OCI-LY3 (cell line): ENCODE results near the gene CIITA.
"Not testable (repeated sequence)": the region's sequence is repeated elsewhere in the genome, so short reads cannot be mapped to it uniquely, and the experiment has no call there.

ENCODE experiments used
- H2AFZ ChIP-seq: fragments of 200-600, 300-600 bp; shearing (Covaris generic); 2 replicates; pipeline ENCODE4 v1.6.0; 2014; ENCODE audit warnings: antibody characterized with exemption, low read depth, low read length
- H3K27ac ChIP-seq: fragments of 200-600, 300-600 bp; sonication (generic); 2 replicates; pipeline ENCODE4 v1.5.1; 2014; ENCODE audit warnings: mild to moderate bottlenecking, low read length, moderate library complexity, mixed read lengths
- H3K27me3 ChIP-seq: fragments of 200-600, 300-600 bp; sonication (generic); 2 replicates; pipeline ENCODE4 v1.6.1; 2014; ENCODE audit warnings: low read depth, low read length, mixed read lengths
- H3K36me3 ChIP-seq: fragments of 200-600, 300-600 bp; sonication (generic); replicated peaks from 2 replicates; pipeline ENCODE3; 2014; ENCODE audit warnings: low read depth, low read length, mixed read lengths
- H3K4me1 ChIP-seq: fragments of 300-600, 200-600 bp; sonication (generic); 2 replicates; pipeline ENCODE4 v1.6.1; 2014; ENCODE audit warnings: low read length, mixed read lengths
- H3K4me2 ChIP-seq: fragments of 200-600, 300-600 bp; sonication (generic); 2 replicates; pipeline ENCODE4 v1.6.1; 2014; ENCODE audit warnings: low read length, mixed read lengths
- H3K4me3 ChIP-seq: fragments of 300-600, 200-600 bp; sonication (generic); 2 replicates; pipeline ENCODE4 v1.5.1; 2014; ENCODE audit warnings: antibody characterized with exemption, mild to moderate bottlenecking, low read length, moderate library complexity
- H3K79me2 ChIP-seq: fragments of 300-600, 200-600 bp; shearing (Covaris generic); 2 replicates; pipeline ENCODE4 v1.6.1; 2014; ENCODE audit warnings: mild to moderate bottlenecking, low read length, mixed read lengths
- H3K9ac ChIP-seq: fragments of 300-600, 200-600 bp; shearing (Covaris generic); 2 replicates; pipeline ENCODE4 v1.6.0; 2014; ENCODE audit warnings: mild to moderate bottlenecking, low read length, moderate library complexity
- H3K9me3 ChIP-seq: fragments of 200-600, 300-600 bp; shearing (Covaris generic); 2 replicates; pipeline ENCODE4 v1.6.1; 2014; ENCODE audit warnings: low read length, mixed read lengths; ENCODE audit not compliant: insufficient read depth
- H4K20me1 ChIP-seq: fragments of 200-600, 300-600 bp; sonication (generic); 2 replicates; pipeline ENCODE4 v1.6.1; 2016; ENCODE audit warnings: low read length, mixed read lengths; ENCODE audit not compliant: insufficient read depth
- EZH2phosphoT487 ChIP-seq: fragments of 200-600 bp; shearing (Covaris generic); IDR thresholded peaks from 2 replicates; pipeline ENCODE4 v1.6.1; 2018; ENCODE audit warnings: antibody characterized with exemption, mixed run types, low read depth
- TF ChIP-seq, protein P1 (sequence below): fragments of 200-600, 300-600 bp; sonication (generic); IDR thresholded peaks from 2 replicates; pipeline ENCODE4 v1.5.1; 2014; ENCODE audit warnings: antibody characterized with exemption, low read length, low read depth

Gene CIITA

DNA sequence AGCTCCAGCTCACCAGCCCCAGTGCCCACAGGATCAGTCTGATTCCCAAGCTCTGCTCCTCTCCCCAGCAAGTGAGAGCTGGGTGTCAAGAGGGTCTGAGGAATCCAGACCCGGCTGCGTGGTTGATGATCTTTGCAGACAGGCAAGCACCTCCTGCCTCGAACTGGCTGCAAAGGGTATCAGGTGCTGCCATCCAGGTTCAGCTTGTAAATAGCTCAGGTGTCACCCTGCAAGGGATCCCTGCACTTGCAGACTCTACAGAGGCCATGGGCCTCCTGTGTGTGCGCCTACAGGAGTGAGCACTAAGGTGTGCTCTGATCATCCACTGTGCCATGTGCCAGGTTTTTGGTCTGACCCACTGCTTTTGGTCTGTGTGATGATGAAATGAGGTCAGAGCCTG, 49.1 kb downstream of the CIITA start:
- Histone ChIP-seq H3K4me3 (no peak overlapping the region), H3K27me3 (no peaks in the 10 kb centered on the region), H3K9ac (no peak overlapping the region), H3K4me1 (0 out of 2 replicates have a peak, but pooled peaks cover 3% of the 10 kb centered on the region), H3K9me3 (no peaks in the 10 kb centered on the region), H3K27ac (no peak overlapping the region), H4K20me1 (peaks cover 52% of the 10 kb centered on the region), H3K79me2 (no peaks in the 10 kb centered on the region), H2AFZ (no peak overlapping the region), H3K4me2 (no peak overlapping the region), H3K36me3 (peaks cover 46% of the 10 kb centered on the region)
- no peak for TF ChIP-seq EZH2phosphoT487
- TF ChIP-seq, protein P1, sequence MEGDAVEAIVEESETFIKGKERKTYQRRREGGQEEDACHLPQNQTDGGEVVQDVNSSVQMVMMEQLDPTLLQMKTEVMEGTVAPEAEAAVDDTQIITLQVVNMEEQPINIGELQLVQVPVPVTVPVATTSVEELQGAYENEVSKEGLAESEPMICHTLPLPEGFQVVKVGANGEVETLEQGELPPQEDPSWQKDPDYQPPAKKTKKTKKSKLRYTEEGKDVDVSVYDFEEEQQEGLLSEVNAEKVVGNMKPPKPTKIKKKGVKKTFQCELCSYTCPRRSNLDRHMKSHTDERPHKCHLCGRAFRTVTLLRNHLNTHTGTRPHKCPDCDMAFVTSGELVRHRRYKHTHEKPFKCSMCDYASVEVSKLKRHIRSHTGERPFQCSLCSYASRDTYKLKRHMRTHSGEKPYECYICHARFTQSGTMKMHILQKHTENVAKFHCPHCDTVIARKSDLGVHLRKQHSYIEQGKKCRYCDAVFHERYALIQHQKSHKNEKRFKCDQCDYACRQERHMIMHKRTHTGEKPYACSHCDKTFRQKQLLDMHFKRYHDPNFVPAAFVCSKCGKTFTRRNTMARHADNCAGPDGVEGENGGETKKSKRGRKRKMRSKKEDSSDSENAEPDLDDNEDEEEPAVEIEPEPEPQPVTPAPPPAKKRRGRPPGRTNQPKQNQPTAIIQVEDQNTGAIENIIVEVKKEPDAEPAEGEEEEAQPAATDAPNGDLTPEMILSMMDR = no peak

GRCh38 chr16:10926867-10927266, 49.9 kb downstream of the CIITA start:
- Histone ChIP-seq H2AFZ (no peak overlapping the region), H4K20me1 (peaks cover 49% of the 10 kb centered on the region), H3K79me2 (no peaks in the 10 kb centered on the region), H3K9ac (no peak overlapping the region), H3K36me3 (peaks cover 39% of the 10 kb centered on the region), H3K9me3 (no peaks in the 10 kb centered on the region), H3K4me1 (0 out of 2 replicates have a peak, but pooled peaks cover 3% of the 10 kb centered on the region), H3K27me3 (no peaks in the 10 kb centered on the region), H3K4me3 (no peak overlapping the region), H3K4me2 (no peak overlapping the region), H3K27ac (no peak overlapping the region)
- no peak for TF ChIP-seq EZH2phosphoT487
- TF ChIP-seq, protein P1 = no peak

GRCh38 chr16:10927497-10928112, 50.6 kb downstream of the CIITA start:
- Histone ChIP-seq H4K20me1 (peaks cover 44% of the 10 kb centered on the region), H3K79me2 (no peaks in the 10 kb centered on the region), H3K27me3 (no peaks in the 10 kb centered on the region), H3K4me2 (no peak overlapping the region), H3K4me3 (no peak overlapping the region), H3K27ac (0 out of 2 replicates have a peak overlapping the region, but pooled peaks have one; percentile 3), H2AFZ (no peak overlapping the region), H3K36me3 (peaks cover 36% of the 10 kb centered on the region), H3K4me1 (0 out of 2 replicates have a peak, but pooled peaks cover 3% of the 10 kb centered on the region), H3K9ac (no peak overlapping the region), H3K9me3 (no peaks in the 10 kb centered on the region)
- TF ChIP-seq, protein P1 = no peak
- no peak for TF ChIP-seq EZH2phosphoT487

GRCh38 chr16:10929097-10929496, 52.1 kb downstream of the CIITA start:
- Histone ChIP-seq H3K36me3 (peaks cover 29% of the 10 kb centered on the region), H3K27ac (peak overlapping the region; percentile 11; the same call in 1 of the 2 replicates), H4K20me1 (peaks cover 34% of the 10 kb centered on the region)
- H3K9ac ChIP-seq, H3K4me1 ChIP-seq, H2AFZ ChIP-seq, H3K9me3 ChIP-seq, H3K27me3 ChIP-seq, H3K4me2 ChIP-seq, H3K4me3 ChIP-seq, H3K79me2 ChIP-seq: not testable (repeated sequence)
